GM12891 (cell line): ENCODE results near the gene CDYL.

Experiments used
- POLR2A ChIP-seq: IDR thresholded peaks from 2 replicates; pipeline ENCODE4 v1.6.1; 2011; ENCODE audit warnings: low read depth, low read length, control low read depth
- POLR2AphosphoS5 ChIP-seq: IDR thresholded peaks from 2 replicates; pipeline ENCODE4 v1.6.1; 2011; ENCODE audit warnings: low read depth, low read length, control low read depth

- TF ChIP-seq POLR2AphosphoS5 (no peak), POLR2A (peak; percentile 40; the same call in 1 of the 2 replicates)
Measured at GRCh38 chr6:4778086-4778485, 1.9 kb downstream of the CDYL start.
